Transverse colon (tissue), 4 donors: ENCODE measurements around the gene CLSTN2. TPM values are rescaled to one million over a fixed set of nuclear protein-coding genes. Genes with fewer than 3 reads are reported as not detected.

Source experiments
- DNase-seq: peaks from one replicate; pipeline ENCODE4 v3.0.0-alpha.2; 2019
- H3K27ac ChIP-seq, 4 donors: fragments of 200-600 bp; sonication (generic); 2 replicates each; pipeline ENCODE4 v1.5.1; 2016 to 2018; ENCODE audit warnings: inconsistent platforms in 4 of 4
- H3K27me3 ChIP-seq: fragments of 200-600 bp; sonication (generic); 2 replicates; pipeline ENCODE4 v1.5.1; 2017; ENCODE audit warnings: inconsistent platforms
- H3K36me3 ChIP-seq, 4 donors: fragments of 200-600 bp; sonication (generic); 2 replicates each; pipeline ENCODE4 v1.5.1; 2017 to 2019; ENCODE audit warnings: inconsistent platforms in 4 of 4
- H3K4me1 ChIP-seq, 4 donors: fragments of 200-600 bp; sonication (generic); 2 replicates each; pipeline ENCODE4 v1.5.1; 2017 to 2020; ENCODE audit warnings: inconsistent platforms in 4 of 4
- H3K4me3 ChIP-seq, 4 donors: fragments of 200-600 bp; sonication (generic); 1 replicate in 1 of 4; 2 replicates in 3 of 4; pipeline versions ENCODE4 v1.5.1 to v1.6.1; 2017 to 2019; ENCODE audit warnings: inconsistent platforms in 4 of 4
- H3K9me3 ChIP-seq, 2 donors: fragments of 200-600 bp; sonication (generic); 2 replicates each; pipeline ENCODE4 v1.5.1; 2017 to 2019; ENCODE audit warnings: inconsistent platforms in 2 of 2
- EP300 ChIP-seq: sonication (generic); formaldehyde crosslinking; IDR thresholded peaks from one replicate; pipeline ENCODE4 v1.6.1; 2017; ENCODE audit warnings: antibody characterized with exemption, low read depth
- POLR2A ChIP-seq: fragments of 450-650 bp; IDR thresholded peaks from one replicate; pipeline ENCODE4 v1.6.1; 2016; ENCODE audit warnings: antibody characterized with exemption, mild to moderate bottlenecking, moderate library complexity
- POLR2AphosphoS5 ChIP-seq, 3 donors: sonication (generic); formaldehyde crosslinking; IDR thresholded peaks; one replicate each; pipeline ENCODE4 v1.6.1; 2016; ENCODE audit warnings: antibody characterized with exemption in 3 of 3
- WGBS, 2 donors: methylation state at CpG; one replicate each; pipeline ENCODE4 v1.1.5; 2018; ENCODE audit warnings: low coverage in 1 of 2; 5-methylcytosine and 5-hydroxymethylcytosine counted together
- in situ Hi-C, 4 donors: fragments of 200-750 bp; cut with MboI; loops; one replicate each; pipeline versions ENCODE4 v1.15.0 to v1.15.1; 2017; ENCODE audit warnings: low sequenced_read_pairs in 3 of 4, low pct_ligation_motif_present in 1 of 4, low pct_unique_long_range_greater_than_20kb in 1 of 4
- intact Hi-C: fragments of 100-400 bp; cut with DNase I; formaldehyde crosslinking; loops from one replicate; pipeline ENCODE4 v1.15.1; 2023; ENCODE audit warnings: low total_unique reads
- total RNA-seq, 4 donors: library from RNA; depleted of rRNA; stranded (reverse); fragments of >200 nt; gene quantifications; one replicate each; pipeline ENCODE4 v1.1.0, GENCODE V29; 2016
- TF ChIP-seq, protein P1 (sequence below), 5 experiments: fragments of 200-600 bp in 3 of 5; fragments of 450-650 bp in 2 of 5; sonication (generic) in 3 of 5; IDR thresholded peaks; 1 replicate in 2 of 5; 2 replicates in 3 of 5; pipeline ENCODE4 v1.5.1; 2016 to 2017; ENCODE audit warnings: antibody characterized with exemption in 5 of 5, inconsistent platforms in 3 of 5, mild to moderate bottlenecking in 2 of 5, moderate library complexity in 1 of 5

Gene CLSTN2
- total RNA-seq, 4 donors from 2014 or later = 0.60 to 9.0 (median 2.2) TPM

DNA sequence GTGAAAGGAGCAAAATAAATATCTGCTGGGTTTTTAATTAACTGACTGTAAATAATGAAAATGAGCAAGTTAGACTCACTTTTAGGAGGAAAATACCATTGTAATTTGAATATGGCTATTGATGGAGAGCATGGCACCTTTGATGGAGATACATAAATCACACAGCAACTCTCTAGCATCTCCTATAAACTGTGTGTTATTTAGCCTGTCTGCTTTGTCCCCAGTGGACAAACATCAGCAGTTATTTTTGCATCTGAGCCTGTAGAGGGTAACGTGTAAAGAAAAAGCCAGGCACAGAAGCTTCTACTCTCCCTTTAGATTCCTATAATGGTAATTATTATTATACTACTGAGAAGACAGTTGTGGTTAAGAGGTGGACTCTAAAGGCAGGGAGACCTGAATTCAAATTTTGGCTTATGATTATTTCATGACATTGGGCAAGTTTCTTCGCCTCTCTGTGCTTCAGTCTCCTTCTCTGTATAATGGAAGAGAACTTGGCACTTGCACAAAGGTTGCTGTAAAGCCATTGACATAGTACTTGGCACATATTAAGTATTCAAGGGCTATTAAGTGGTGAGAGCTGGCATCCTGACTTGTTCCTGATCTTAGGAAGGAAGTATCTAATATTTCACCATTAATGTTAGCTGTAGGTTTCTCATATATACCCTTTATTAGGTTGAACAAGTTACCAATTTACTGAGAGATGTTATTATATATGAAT is 453.4 kb downstream of the CLSTN2 start:
- 78% methylated on average over 2 of the region's 2 CpGs; no CpG with 5 or more reads in 1 of the 2 donors for WGBS, 2 donors
- in situ Hi-C loops = no loop called here
- intact Hi-C loops = no loop called here

GRCh38 chr3:140391061-140391460 is 456.1 kb downstream of the CLSTN2 start:
- in situ Hi-C loops (no loop called here), intact Hi-C loops (no loop called here)
- Histone ChIP-seq H3K27me3 (no peaks in the 10 kb centered on the region), H3K36me3 (no peaks in the 10 kb centered on the region), H3K4me1 (no peaks in the 10 kb centered on the region), H3K27ac (no peak overlapping the region), H3K9me3 (no peaks in the 10 kb centered on the region), H3K4me3 (no peak overlapping the region)
- no peak for DNase-seq
- WGBS, 2 donors = 39 to 72% methylated on average over 2 to 6 of the region's 6 CpGs
- TF ChIP-seq EP300 (no peak), POLR2AphosphoS5 (IDR thresholded peaks at IDR 0.05) (no peak), POLR2A (no peak)
- TF ChIP-seq, protein P1, sequence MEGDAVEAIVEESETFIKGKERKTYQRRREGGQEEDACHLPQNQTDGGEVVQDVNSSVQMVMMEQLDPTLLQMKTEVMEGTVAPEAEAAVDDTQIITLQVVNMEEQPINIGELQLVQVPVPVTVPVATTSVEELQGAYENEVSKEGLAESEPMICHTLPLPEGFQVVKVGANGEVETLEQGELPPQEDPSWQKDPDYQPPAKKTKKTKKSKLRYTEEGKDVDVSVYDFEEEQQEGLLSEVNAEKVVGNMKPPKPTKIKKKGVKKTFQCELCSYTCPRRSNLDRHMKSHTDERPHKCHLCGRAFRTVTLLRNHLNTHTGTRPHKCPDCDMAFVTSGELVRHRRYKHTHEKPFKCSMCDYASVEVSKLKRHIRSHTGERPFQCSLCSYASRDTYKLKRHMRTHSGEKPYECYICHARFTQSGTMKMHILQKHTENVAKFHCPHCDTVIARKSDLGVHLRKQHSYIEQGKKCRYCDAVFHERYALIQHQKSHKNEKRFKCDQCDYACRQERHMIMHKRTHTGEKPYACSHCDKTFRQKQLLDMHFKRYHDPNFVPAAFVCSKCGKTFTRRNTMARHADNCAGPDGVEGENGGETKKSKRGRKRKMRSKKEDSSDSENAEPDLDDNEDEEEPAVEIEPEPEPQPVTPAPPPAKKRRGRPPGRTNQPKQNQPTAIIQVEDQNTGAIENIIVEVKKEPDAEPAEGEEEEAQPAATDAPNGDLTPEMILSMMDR (IDR thresholded peaks at IDR 0.05) = no peak

More for the DNA sequence above, 453.4 kb downstream of the CLSTN2 start:
- H3K27me3 ChIP-seq = no peaks in the 10 kb centered on the region
- no peak for DNase-seq
- no peak overlapping the region for H3K4me3 ChIP-seq
- H3K9me3 ChIP-seq = no peaks in the 10 kb centered on the region
- no peaks in the 10 kb centered on the region for H3K36me3 ChIP-seq
- H3K27ac ChIP-seq = no peak overlapping the region
- no peaks in the 10 kb centered on the region for H3K4me1 ChIP-seq
- TF ChIP-seq POLR2A (no peak), POLR2AphosphoS5 (IDR thresholded peaks at IDR 0.05) (no peak), EP300 (no peak)
- TF ChIP-seq, protein P1 (IDR thresholded peaks at IDR 0.05) = no peak

- Histone ChIP-seq H3K36me3 (no peaks in the 10 kb centered on the region), H3K4me3 (no peak overlapping the region), H3K9me3 (no peaks in the 10 kb centered on the region), H3K27ac (no peak overlapping the region), H3K4me1 (no peaks in the 10 kb centered on the region), H3K27me3 (no peaks in the 10 kb centered on the region)
- WGBS, 2 donors = 75 to 86% methylated on average over 2 to 3 of the region's 3 CpGs
- intact Hi-C loops = no loop called here
- DNase-seq = no peak
- in situ Hi-C loops = no loop called here
- TF ChIP-seq POLR2AphosphoS5 (IDR thresholded peaks at IDR 0.05) = no peak
- no peak for TF ChIP-seq EP300
- TF ChIP-seq, protein P1 (IDR thresholded peaks at IDR 0.05) = no peak
- no peak for TF ChIP-seq POLR2A
Observed at GRCh38 chr3:140394488-140395133, 459.6 kb downstream of the CLSTN2 start.

DNA sequence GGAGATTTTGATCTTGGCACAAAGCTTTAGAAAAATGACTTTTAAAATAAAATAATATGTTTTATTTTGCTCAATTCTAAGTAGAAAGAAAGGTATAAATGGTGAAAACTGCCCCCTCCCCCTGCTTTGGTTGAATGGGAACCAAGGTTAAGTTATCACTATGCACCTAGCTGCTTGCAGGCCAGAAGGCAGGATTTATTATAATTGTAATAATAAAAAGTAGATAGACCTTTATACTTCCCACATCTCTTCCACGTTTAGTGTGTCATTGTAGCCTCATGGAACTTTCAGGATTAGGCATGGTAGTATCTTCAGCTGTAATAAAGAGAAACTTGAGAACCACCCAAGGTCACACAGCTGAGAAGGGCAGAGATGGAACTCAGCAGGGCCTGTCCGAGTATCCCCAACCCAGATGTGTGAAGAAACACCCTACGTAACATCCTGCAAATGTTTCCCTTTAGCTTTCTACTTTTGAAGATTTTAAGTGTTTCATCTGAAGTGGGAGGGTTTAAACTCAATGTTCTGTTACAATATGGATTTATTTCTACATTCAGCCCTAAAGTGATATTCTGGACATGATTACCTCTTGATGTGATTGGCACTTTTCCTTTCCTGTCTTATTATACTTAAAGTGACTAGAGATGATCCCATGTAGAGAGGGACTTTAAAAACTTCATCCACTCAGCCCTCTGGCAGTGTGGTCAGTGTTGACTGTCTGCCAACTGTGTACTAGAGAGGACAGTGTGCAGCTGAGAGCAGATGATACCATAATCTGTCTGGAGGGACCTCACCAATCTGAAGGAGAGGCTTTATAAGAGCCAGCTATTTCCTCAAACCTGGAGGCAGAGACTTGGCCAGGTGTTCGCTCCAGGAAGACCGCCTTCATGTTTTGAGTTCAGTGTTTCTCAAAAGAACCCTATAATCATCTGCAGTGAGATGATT is 460.4 kb downstream of the CLSTN2 start:
- Histone ChIP-seq H3K4me3 (no peak overlapping the region), H3K9me3 (no peaks in the 10 kb centered on the region), H3K36me3 (no peaks in the 10 kb centered on the region), H3K27ac (no peak overlapping the region), H3K27me3 (no peaks in the 10 kb centered on the region), H3K4me1 (no peaks in the 10 kb centered on the region)
- no peak for DNase-seq
- in situ Hi-C loops = no loop called here
- intact Hi-C loops = no loop called here
- WGBS, 2 donors = 64 to 75% methylated on average over 2 to 5 of the region's 5 CpGs
- no peak for TF ChIP-seq POLR2AphosphoS5 (IDR thresholded peaks at IDR 0.05)
